ENCODE measurements around the gene WRNIP1. TPM values are rescaled to one million over a fixed set of nuclear protein-coding genes. Genes with fewer than 3 reads are reported as not detected.

The WRNIP1 gene
- total and polyA plus RNA-seq, 2 of the 4 experiments (the other 2 are of a cell fraction) = 43.7 to 47.1 TPM

DNA sequence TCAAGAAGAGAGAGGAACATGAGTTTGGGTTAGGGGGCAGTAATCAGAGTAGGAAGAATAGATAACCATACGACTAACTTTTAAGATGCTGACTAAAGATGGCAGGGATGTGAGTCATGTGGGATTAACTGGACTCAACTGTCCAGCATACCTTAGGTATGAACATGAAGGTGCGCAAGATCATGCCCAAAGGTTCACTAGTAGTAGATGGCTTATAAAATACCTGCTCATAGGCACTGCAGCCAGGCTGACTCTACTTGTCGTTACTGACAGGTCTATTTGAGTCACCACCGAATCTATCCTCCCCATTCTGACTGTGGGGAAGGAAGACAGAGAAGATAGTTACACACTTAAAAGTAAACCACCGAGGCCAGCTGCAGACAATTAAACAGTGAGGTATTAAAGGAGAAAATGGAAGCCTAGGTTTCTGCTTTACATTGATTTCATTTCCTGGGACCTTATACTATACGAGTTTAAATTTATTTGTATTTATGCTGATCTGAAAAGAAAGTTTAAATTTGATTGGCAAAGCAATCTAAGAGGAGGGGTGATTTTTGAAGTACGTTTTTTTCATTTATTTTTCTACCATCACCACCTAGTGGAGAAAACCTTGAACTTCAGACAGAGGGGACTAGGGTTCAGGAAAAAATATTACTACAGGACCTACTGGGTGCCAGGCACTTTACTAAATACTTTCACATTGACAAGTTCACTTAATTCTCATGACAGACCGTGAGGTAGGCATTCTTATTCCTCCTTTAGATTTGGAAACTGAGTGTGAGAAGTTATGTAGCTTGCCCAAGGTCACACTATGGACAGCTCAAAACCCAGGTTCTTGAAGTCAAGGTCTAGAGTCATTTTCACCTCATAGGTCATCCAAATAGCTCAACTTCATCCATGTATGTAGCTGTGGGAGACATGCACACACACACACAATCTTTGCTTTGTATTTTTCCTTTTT, 4.0 kb upstream of the WRNIP1 start:
- no peak for TF ChIP-seq MXI1 (IDR thresholded peaks at IDR 0.05; ENCODE audit: borderline replicate concordance, low read depth, low read length)
- no peak for TF ChIP-seq POLR2A (IDR thresholded peaks at IDR 0.05; ENCODE audit: low read depth, low read length)
- TF ChIP-seq, protein P1, sequence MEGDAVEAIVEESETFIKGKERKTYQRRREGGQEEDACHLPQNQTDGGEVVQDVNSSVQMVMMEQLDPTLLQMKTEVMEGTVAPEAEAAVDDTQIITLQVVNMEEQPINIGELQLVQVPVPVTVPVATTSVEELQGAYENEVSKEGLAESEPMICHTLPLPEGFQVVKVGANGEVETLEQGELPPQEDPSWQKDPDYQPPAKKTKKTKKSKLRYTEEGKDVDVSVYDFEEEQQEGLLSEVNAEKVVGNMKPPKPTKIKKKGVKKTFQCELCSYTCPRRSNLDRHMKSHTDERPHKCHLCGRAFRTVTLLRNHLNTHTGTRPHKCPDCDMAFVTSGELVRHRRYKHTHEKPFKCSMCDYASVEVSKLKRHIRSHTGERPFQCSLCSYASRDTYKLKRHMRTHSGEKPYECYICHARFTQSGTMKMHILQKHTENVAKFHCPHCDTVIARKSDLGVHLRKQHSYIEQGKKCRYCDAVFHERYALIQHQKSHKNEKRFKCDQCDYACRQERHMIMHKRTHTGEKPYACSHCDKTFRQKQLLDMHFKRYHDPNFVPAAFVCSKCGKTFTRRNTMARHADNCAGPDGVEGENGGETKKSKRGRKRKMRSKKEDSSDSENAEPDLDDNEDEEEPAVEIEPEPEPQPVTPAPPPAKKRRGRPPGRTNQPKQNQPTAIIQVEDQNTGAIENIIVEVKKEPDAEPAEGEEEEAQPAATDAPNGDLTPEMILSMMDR (conservative IDR thresholded peaks at IDR 0.05; ENCODE audit: low read depth, low read length) = 0 out of 2 replicates have a peak, but pooled peaks have one; percentile 22
- no peak for TF ChIP-seq MAZ (IDR thresholded peaks at IDR 0.05; ENCODE audit: borderline replicate concordance, low read depth, low read length)
- TF ChIP-seq CEBPB (IDR thresholded peaks at IDR 0.05; ENCODE audit: low read depth, low read length) = no peak
- TF ChIP-seq FOS (IDR thresholded peaks at IDR 0.05; ENCODE audit: low read depth, low read length) = no peak
- TF ChIP-seq CHD1 (IDR thresholded peaks at IDR 0.05; ENCODE audit: low read depth, low read length) = no peak
- H2AK5ac ChIP-seq (ENCODE audit: low read depth, low read length) = peak overlapping the region; percentile 49; the same call in 1 of the 2 replicates
- dilution Hi-C loops (cut with HindIII; ENCODE audit: low sequenced_read_pairs, unreplicated experiment) = no loop called here
- ATAC-seq (ENCODE audit: low read depth) = no peak
- no peaks in the 10 kb centered on the region for H3K36me3 ChIP-seq (ENCODE audit: control insufficient read depth, insufficient read depth, low read length)
- H3K4ac ChIP-seq (ENCODE audit: low read depth, low read length) = no peak overlapping the region
- 0 out of 2 replicates have a peak overlapping the region, but pooled peaks have one; percentile 8 for H2BK120ac ChIP-seq (ENCODE audit: low read depth, low read length)
- H3K4me3 ChIP-seq (ENCODE audit: insufficient read depth, low read depth, low read length) = no peak overlapping the region
- H3K56ac ChIP-seq (ENCODE audit: extremely low read depth, insufficient read depth, low read length) = no peak overlapping the region
- in situ Hi-C loops (cut with MboI; ENCODE audit: low sequenced_read_pairs) = no loop called here
- H3K4me1 ChIP-seq (ENCODE audit: control insufficient read depth, insufficient read depth, low read length) = peaks cover 10% of the 10 kb centered on the region
- H3K9ac ChIP-seq (ENCODE audit: low read depth, low read length) = no peak overlapping the region
- no peaks in the 10 kb centered on the region for H3K9me3 ChIP-seq (ENCODE audit: control insufficient read depth, insufficient read depth, low read length)
- peaks cover under 1% of the 10 kb centered on the region; the same call in 1 of the 2 replicates for H4K20me1 ChIP-seq (ENCODE audit: insufficient read depth, low read length)
- peaks cover 3% of the 10 kb centered on the region for H3K9me1 ChIP-seq (ENCODE audit: insufficient read depth, low read length)
- H3K27ac ChIP-seq (ENCODE audit: insufficient read depth, low read length) = no peak overlapping the region
- H3K27me3 ChIP-seq (ENCODE audit: control insufficient read depth, insufficient read depth, low read length) = no peaks in the 10 kb centered on the region
- H4K91ac ChIP-seq (ENCODE audit: insufficient read depth, low read depth, low read length) = no peak overlapping the region
- H3K18ac ChIP-seq (ENCODE audit: low read depth, low read length) = peak overlapping the region; percentile 30; the same call in 1 of the 2 replicates
- H2BK15ac ChIP-seq (ENCODE audit: low read depth, low read length) = peak overlapping the region; percentile 30; the same call in 1 of the 3 replicates
- peak overlapping the region; percentile 61; the same call in 1 of the 2 replicates for H3K14ac ChIP-seq (replicated peaks; ENCODE audit: low read depth, low read length)
- H3K23ac ChIP-seq (ENCODE audit: low read depth, low read length) = no peak overlapping the region; the same call in 1 of the 2 replicates
- no peak overlapping the region for H2AFZ ChIP-seq (replicated peaks; ENCODE audit: low read length, poor library complexity)
- DNase-seq = no peak
- 0 out of 4 replicates have a peak, but pooled peaks cover 0 to 7% of the 10 kb centered on the region in 2 experiments for H3K79me1 ChIP-seq (ENCODE audit: low read depth in 1 of 2, low read length in 2 of 2)
- no CpG with 5 or more reads among the region's 8 CpGs for WGBS, 2 experiments (ENCODE audit: extremely low coverage in 2 of 2, insufficient read length in 1 of 2)
- H2BK5ac ChIP-seq (ENCODE audit: low read depth, low read length, poor library complexity, severe bottlenecking) = peak overlapping the region; percentile 48
- H4K8ac ChIP-seq (ENCODE audit: low read depth in 2 of 2, low read length in 2 of 2) = no peak overlapping the region
- intact Hi-C loops (cut with micrococcal nuclease) = loop anchor here (10.0 kb wide), 1 partner anchor 224 kb away; no protein-coding TSS in a partner anchor
- H2BK20ac ChIP-seq (ENCODE audit: low read depth, low read length) = peak overlapping the region; percentile 55; the same call in 1 of the 2 replicates
- H4K5ac ChIP-seq (ENCODE audit: low read depth, low read length) = no peak overlapping the region; the same call in 1 of the 2 replicates
- no peak overlapping the region for H2AK9ac ChIP-seq (replicated peaks; ENCODE audit: low read depth, low read length, poor library complexity)
- H3K4me2 ChIP-seq (ENCODE audit: low read depth, low read length) = no peak overlapping the region
- CTCF ChIA-PET = interaction anchor here (1.1 kb wide), 1 partner anchor 30 kb away, joined by 3 read pairs; no protein-coding TSS in a partner anchor
- no TSS peak for BruUV-seq (replicated peaks)
- POLR2A ChIA-PET (ENCODE audit: unreplicated experiment) = no interaction called here

Data from IMR-90 (cell line).